ENCODE data around the gene APOB. TPM values are rescaled to one million over a fixed set of nuclear protein-coding genes. Genes with fewer than 3 reads are reported as not detected.

The APOB gene
- total RNA-seq, 1 donor from 2014 or later, result not detected

DNA sequence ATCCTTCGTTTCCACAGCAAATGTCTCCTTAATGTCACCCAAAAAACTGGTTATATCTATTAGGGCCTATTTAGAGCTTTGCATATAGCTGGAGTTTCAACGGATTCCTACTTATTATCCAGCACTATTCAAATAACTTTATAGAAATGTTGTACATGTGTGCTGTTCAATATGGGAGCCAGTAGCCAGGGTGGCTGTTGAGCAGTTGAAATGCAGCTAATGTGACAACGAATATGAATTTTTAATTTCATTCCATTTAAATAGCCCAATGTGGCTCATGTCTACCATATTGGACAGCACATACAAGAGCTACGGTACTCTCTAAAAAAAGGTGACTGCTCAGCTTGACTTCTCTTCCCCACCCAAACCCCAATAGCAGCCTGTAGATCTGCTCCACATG lies 2.4 kb downstream of the APOB start:
- Mint-ChIP-seq H3K27ac (no peak overlapping the region), H3K9me3 (no peaks in the 10 kb centered on the region), H3K36me3 (ENCODE audit: low read depth) (no peaks in the 10 kb centered on the region), H3K27me3 (peaks cover 29% of the 10 kb centered on the region), H3K4me3 (no peak overlapping the region), H3K4me1 (peaks cover 3% of the 10 kb centered on the region)
- ChIA-PET CTCF (interaction anchor here (1.8 kb wide), 1 partner anchor 17 kb away, joined by 5 read pairs; no protein-coding TSS in a partner anchor), POLR2A (no interaction called here)
- no peak for ATAC-seq (ENCODE audit: low read depth)
- DNase-seq, result no peak
- intact Hi-C loops (cut with micrococcal nuclease), result no loop called here
- TF ChIP-seq CTCF (IDR thresholded peaks at IDR 0.05), result no peak

DNA sequence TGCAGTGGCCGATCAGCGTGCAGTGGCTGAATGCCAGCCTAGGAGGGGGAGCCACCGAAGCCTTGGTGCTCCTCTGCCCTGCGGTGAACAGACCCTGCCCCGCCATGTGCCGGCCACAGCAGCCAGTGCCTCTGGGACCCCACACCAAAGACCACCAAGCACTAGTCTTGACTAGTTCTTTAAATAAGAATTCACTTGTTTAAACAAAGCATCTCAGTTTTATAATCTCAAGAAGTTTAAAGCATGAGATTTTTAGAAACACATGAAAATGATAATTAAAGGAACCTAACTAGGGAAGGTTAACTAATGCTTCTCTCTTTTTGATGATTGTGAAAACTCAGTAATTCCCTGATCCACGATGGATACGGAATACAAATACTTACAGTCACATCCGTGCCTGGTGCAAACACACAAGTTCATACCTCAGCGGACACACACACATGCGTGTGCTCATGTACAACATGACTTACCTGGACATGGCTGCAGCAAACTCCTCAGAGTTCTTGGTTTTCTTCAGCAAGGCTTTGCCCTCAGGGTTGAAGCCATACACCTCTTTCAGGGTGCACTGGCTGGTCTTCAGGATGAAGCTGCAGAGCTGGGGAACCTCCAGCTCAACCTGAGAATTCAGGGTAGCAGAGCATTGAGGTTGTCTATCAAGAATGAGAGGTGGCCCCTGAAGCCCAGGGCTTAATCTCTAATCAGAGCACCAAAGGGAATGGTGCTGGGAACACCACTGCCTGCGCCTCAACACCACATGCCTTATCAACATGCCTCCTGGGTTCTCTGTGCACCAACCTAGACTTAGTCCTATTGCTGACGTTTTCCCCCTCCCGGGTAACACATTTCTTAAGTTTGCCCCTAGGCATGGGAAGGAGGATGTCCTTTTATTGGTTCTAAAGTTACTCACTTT lies 3.1 kb downstream of the APOB start:
- no peak for ATAC-seq (ENCODE audit: low read depth)
- H3K4me3 Mint-ChIP-seq, result no peak overlapping the region
- ChIA-PET CTCF (interaction anchor here (1.8 kb wide), 1 partner anchor 16 kb away, joined by 5 read pairs; no protein-coding TSS in a partner anchor), POLR2A (no interaction called here)
- H3K36me3 Mint-ChIP-seq (ENCODE audit: low read depth), result no peaks in the 10 kb centered on the region
- no peak for DNase-seq
- H3K9me3 Mint-ChIP-seq, result no peaks in the 10 kb centered on the region
- TF ChIP-seq CTCF (IDR thresholded peaks at IDR 0.05), result no peak
- H3K27ac Mint-ChIP-seq, result no peak overlapping the region
- intact Hi-C loops (cut with micrococcal nuclease), result no loop called here
- peaks cover 3% of the 10 kb centered on the region for H3K4me1 Mint-ChIP-seq
- peaks cover 29% of the 10 kb centered on the region for H3K27me3 Mint-ChIP-seq

DNA sequence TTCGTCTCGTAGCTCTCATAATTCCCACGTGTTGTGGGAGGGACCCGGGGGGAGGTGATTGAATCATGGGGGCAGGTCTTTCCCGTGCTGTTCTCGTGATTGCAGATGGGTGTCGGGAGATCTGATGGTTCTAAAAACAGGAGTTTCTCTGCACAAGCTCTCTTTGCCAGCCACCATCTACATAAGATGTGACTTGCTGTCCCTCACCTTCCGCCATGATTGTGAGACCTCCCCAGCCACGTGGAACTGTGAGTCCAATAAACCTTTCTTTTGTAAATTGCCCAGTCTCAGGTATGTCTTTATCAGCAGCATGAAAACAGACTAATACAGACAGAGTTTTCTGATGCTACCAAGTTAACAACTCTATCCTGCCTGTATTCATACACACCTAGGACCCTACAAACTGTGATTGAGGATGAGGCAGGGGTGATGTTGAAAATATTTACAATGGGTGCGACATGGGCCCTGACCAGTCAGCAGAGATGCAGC lies 3.9 kb downstream of the APOB start:
- Mint-ChIP-seq H3K27ac (no peak overlapping the region), H3K4me3 (no peak overlapping the region), H3K36me3 (ENCODE audit: low read depth) (no peaks in the 10 kb centered on the region), H3K9me3 (no peaks in the 10 kb centered on the region), H3K27me3 (peaks cover 25% of the 10 kb centered on the region), H3K4me1 (peaks cover 3% of the 10 kb centered on the region)
- ChIA-PET CTCF (no interaction called here), POLR2A (no interaction called here)
- no peak for DNase-seq
- intact Hi-C loops (cut with micrococcal nuclease), result no loop called here
- no peak for TF ChIP-seq CTCF (IDR thresholded peaks at IDR 0.05)
- ATAC-seq (ENCODE audit: low read depth), result no peak

GRCh38 chr2:21039080-21039556 lies 4.8 kb downstream of the APOB start:
- no peaks in the 10 kb centered on the region for H3K36me3 Mint-ChIP-seq (ENCODE audit: low read depth)
- TF ChIP-seq CTCF (IDR thresholded peaks at IDR 0.05), result no peak
- ATAC-seq (ENCODE audit: low read depth) (no peak), DNase-seq (no peak)
- ChIA-PET POLR2A (no interaction called here), CTCF (no interaction called here)
- H3K9me3 Mint-ChIP-seq, result no peaks in the 10 kb centered on the region
- H3K4me3 Mint-ChIP-seq, result no peak overlapping the region
- peaks cover 3% of the 10 kb centered on the region for H3K4me1 Mint-ChIP-seq
- intact Hi-C loops (cut with micrococcal nuclease), result no loop called here
- no peak overlapping the region for H3K27ac Mint-ChIP-seq
- H3K27me3 Mint-ChIP-seq, result peaks cover 17% of the 10 kb centered on the region

DNA sequence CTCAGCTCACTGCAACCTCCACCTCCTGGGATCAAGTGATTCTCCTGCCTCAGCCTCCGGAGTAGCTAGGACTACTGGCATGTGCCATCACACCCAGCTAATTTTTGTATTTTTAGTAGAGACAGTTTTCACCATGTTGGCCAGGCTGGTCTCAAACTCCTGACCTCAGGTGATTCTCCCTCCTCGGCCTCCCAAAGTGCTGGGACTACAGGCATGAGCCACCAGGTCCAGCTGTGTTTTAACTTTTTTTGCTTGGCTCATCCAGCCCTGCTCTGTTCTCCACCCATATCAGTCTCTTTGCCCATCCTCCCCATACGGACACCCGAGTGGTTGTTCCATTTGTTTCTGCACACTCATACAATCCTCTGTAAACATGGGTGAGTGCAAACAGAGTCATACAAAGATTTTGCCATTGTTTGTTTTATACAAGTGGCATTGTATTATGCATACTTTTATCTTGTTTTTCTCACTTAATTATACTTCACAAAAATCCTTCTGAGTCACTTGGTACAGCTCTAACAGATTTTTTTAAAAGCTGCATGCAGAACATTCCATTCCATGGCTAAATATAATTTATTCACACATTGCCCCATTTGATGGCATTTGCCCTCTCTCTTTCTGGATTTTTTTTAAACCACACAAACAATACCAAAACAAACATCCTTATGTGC lies 5.3 kb downstream of the APOB start:
- CTCF ChIA-PET, result no interaction called here
- H3K4me1 Mint-ChIP-seq, result peaks cover 3% of the 10 kb centered on the region
- H3K9me3 Mint-ChIP-seq, result no peaks in the 10 kb centered on the region
- H3K27me3 Mint-ChIP-seq, result peaks cover 17% of the 10 kb centered on the region
- H3K27ac Mint-ChIP-seq, result no peak overlapping the region
- H3K4me3 Mint-ChIP-seq, result no peak overlapping the region
- H3K36me3 Mint-ChIP-seq (ENCODE audit: low read depth), result no peaks in the 10 kb centered on the region
- no peak for TF ChIP-seq CTCF (IDR thresholded peaks at IDR 0.05)
- intact Hi-C loops (cut with micrococcal nuclease), result no loop called here
- POLR2A ChIA-PET, result no interaction called here
- DNase-seq (no peak), ATAC-seq (ENCODE audit: low read depth) (no peak)
